ENCODE data around the gene CACNA2D3.

GRCh38 chr3:54131890-54132289 is 9.5 kb downstream of the CACNA2D3 start:
- no peak for TF ChIP-seq POLR2A (IDR thresholded peaks at IDR 0.05; ENCODE audit: low read length)
- TF ChIP-seq GATA1 (IDR thresholded peaks at IDR 0.05; ENCODE audit: low read depth, low read length) = no peak
